Activated naive CD8-positive, alpha-beta T cell treated with anti-CD3 and anti-CD28 coated beads for 36 hours (primary cell): ENCODE results near the gene SPTA1. TPM values are rescaled to one million over a fixed set of nuclear protein-coding genes. Genes with fewer than 3 reads are reported as not detected.
A peak's percentile ranks its signal among the peaks of the same experiment; 100 is the strongest.
"Not testable (repeated sequence)": the region's sequence is repeated elsewhere in the genome, so short reads cannot be mapped to it uniquely, and the experiment has no call there.

Experiments used
- DNase-seq: peaks from one replicate; pipeline ENCODE4 v3.0.0; 2021
- H3K27ac Mint-ChIP-seq: one replicate; pipeline ENCODE4 v1.8.0; 2022; ENCODE audit warnings: mild to moderate bottlenecking, moderate library complexity, mixed read lengths
- H3K27me3 Mint-ChIP-seq: one replicate; pipeline ENCODE4 v1.8.0; 2022; ENCODE audit warnings: mild to moderate bottlenecking, mixed read lengths
- H3K36me3 Mint-ChIP-seq: one replicate; pipeline ENCODE4 v1.8.0; 2021; ENCODE audit warnings: mild to moderate bottlenecking, mixed read lengths
- H3K4me1 Mint-ChIP-seq: one replicate; pipeline ENCODE4 v1.8.0; 2021; ENCODE audit warnings: mixed read lengths
- H3K4me3 Mint-ChIP-seq: one replicate; pipeline ENCODE4 v1.8.0; 2022; ENCODE audit warnings: mild to moderate bottlenecking, moderate library complexity, mixed read lengths
- H3K9me3 Mint-ChIP-seq: one replicate; pipeline ENCODE4 v1.8.0; 2022; ENCODE audit warnings: mixed read lengths
- total RNA-seq, 2 experiments: library from RNA; stranded (reverse); gene quantifications; one replicate each; pipeline ENCODE4 v1.2.3, GENCODE V29; 2021

Gene SPTA1
- total RNA-seq, 2 experiments from 2014 or later: not detected

GRCh38 chr1:158694596-158694995 is 8.1 kb upstream of the SPTA1 start:
- Mint-ChIP-seq H3K4me1 (no peaks in the 10 kb centered on the region), H3K9me3 (peaks cover 1% of the 10 kb centered on the region), H3K27me3 (peaks cover 5% of the 10 kb centered on the region), H3K4me3 (no peak overlapping the region), H3K36me3 (no peaks in the 10 kb centered on the region), H3K27ac (no peak overlapping the region)
- DNase-seq: no peak

GRCh38 chr1:158692356-158692755 is 5.8 kb upstream of the SPTA1 start:
- Mint-ChIP-seq H3K4me3 (no peak overlapping the region), H3K4me1 (no peaks in the 10 kb centered on the region), H3K36me3 (no peaks in the 10 kb centered on the region), H3K9me3 (peaks cover 1% of the 10 kb centered on the region), H3K27me3 (peaks cover 6% of the 10 kb centered on the region), H3K27ac (no peak overlapping the region)
- DNase-seq: no peak

- peaks cover 9% of the 10 kb centered on the region for H3K27me3 Mint-ChIP-seq
- no peaks in the 10 kb centered on the region for H3K36me3 Mint-ChIP-seq
- H3K9me3 Mint-ChIP-seq: peaks cover 1% of the 10 kb centered on the region
- no peaks in the 10 kb centered on the region for H3K4me1 Mint-ChIP-seq
- no peak for DNase-seq
- H3K27ac Mint-ChIP-seq: no peak overlapping the region
- no peak overlapping the region for H3K4me3 Mint-ChIP-seq
Observed at GRCh38 chr1:158691907-158692306, 5.4 kb upstream of the SPTA1 start.

DNA sequence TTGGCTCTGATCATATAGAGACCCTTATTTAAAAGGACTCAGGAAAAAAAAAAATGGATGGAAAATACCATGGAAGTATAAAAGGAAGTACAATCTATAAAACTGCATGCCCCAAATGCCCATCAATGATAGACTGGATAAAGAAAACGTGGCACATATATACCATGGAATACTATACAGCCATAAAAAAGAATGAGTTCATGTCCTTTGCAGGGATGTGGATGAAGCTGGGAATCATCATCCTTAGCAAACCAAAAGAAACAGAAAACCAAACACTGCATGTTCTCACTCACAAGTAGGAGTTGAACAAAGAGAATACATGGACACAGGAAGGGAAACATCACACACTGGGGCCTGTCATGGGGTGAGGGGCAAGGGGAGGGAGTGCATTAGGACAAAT is 4.6 kb upstream of the SPTA1 start:
- H3K4me3 Mint-ChIP-seq, H3K9me3 Mint-ChIP-seq, H3K27me3 Mint-ChIP-seq, H3K4me1 Mint-ChIP-seq, H3K36me3 Mint-ChIP-seq, DNase-seq, H3K27ac Mint-ChIP-seq: not testable (repeated sequence)

DNA sequence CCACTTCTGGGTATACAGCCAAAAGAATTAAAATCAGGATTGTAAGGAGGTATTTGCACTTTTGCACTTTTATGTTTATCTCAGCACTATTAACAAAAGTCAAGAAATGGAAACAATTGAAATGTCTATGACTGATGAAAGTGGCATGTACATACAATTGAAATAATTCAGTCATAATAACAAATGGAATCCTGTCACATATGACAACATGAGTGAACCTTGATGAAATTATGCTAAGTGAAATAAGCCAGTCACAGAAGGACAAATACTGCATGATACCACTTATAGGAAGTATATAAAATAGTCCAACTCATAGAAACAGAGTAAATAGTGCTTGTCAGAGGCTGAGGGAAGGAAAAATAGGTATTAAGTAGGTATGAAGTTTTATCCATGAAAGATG is 3.4 kb upstream of the SPTA1 start:
- no peak for DNase-seq
- no peak overlapping the region for H3K27ac Mint-ChIP-seq
- no peaks in the 10 kb centered on the region for H3K36me3 Mint-ChIP-seq
- no peaks in the 10 kb centered on the region for H3K4me1 Mint-ChIP-seq
- H3K4me3 Mint-ChIP-seq: no peak overlapping the region
- H3K9me3 Mint-ChIP-seq: peaks cover 1% of the 10 kb centered on the region
- H3K27me3 Mint-ChIP-seq: peaks cover 8% of the 10 kb centered on the region

- Mint-ChIP-seq H3K4me1 (no peaks in the 10 kb centered on the region), H3K36me3 (no peaks in the 10 kb centered on the region), H3K27me3 (peaks cover 8% of the 10 kb centered on the region), H3K27ac (no peak overlapping the region), H3K4me3 (no peak overlapping the region), H3K9me3 (peaks cover 1% of the 10 kb centered on the region)
- DNase-seq: no peak
Observed at GRCh38 chr1:158689110-158689509, 2.6 kb upstream of the SPTA1 start.

DNA sequence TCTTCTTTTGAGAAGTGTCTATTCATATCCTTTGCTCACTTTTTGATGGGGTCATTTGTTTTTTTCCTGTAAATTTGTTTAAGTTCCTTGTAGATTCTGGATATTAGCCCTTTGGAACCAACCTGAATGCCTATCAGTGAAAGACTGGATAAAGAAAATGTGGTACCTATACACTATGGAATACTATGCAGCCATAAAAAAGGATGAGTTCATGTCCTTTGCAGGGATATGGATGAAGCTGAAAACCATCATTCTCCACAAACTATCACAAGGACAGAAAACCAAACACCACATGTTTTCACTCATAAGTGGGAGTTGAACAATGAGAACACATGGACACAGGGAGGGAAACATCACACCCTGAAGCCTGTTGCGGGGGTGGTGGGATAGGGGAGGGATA is 1.8 kb upstream of the SPTA1 start:
- not testable (repeated sequence) for DNase-seq, H3K9me3 Mint-ChIP-seq

GRCh38 chr1:158687037-158687436 is 522 bp upstream of the SPTA1 start:
- DNase-seq: no peak
- Mint-ChIP-seq H3K4me1 (no peaks in the 10 kb centered on the region), H3K36me3 (no peaks in the 10 kb centered on the region), H3K4me3 (no peak overlapping the region), H3K9me3 (peaks cover 1% of the 10 kb centered on the region), H3K27ac (no peak overlapping the region), H3K27me3 (peaks cover 12% of the 10 kb centered on the region)

More for the DNA sequence above, 1.8 kb upstream of the SPTA1 start:
- not testable (repeated sequence) for H3K27ac Mint-ChIP-seq, H3K4me3 Mint-ChIP-seq, H3K4me1 Mint-ChIP-seq, H3K36me3 Mint-ChIP-seq
- H3K27me3 Mint-ChIP-seq: peaks cover 12% of the 10 kb centered on the region

- Mint-ChIP-seq H3K9me3 (no peaks in the 10 kb centered on the region), H3K27ac (no peak overlapping the region), H3K27me3 (peaks cover 18% of the 10 kb centered on the region), H3K4me3 (no peak overlapping the region), H3K36me3 (no peaks in the 10 kb centered on the region), H3K4me1 (no peaks in the 10 kb centered on the region)
- DNase-seq: no peak
Observed at GRCh38 chr1:158685085-158685484, 1.4 kb downstream of the SPTA1 start.

DNA sequence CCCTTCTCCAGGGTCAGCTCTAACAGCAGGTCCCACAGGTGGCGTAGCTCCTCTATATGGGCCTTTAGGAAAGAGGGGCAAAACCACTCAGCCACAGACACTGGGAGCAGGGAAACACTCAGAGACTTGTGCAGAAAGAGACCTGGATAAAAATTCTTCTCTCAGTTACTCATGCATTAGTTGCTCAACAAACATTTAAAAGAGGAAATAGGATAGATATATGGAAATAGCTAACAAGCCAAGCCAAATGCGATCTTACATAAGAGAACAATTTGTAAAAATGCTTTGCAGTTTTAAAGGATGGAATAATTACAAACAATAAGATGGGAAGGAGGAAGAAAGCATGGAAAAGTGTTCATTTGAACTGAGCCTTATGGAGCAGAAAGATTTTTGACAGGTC is 4.9 kb downstream of the SPTA1 start:
- Mint-ChIP-seq H3K27ac (no peak overlapping the region), H3K36me3 (no peaks in the 10 kb centered on the region), H3K9me3 (no peaks in the 10 kb centered on the region), H3K27me3 (peaks cover 20% of the 10 kb centered on the region), H3K4me3 (no peak overlapping the region), H3K4me1 (no peaks in the 10 kb centered on the region)
- no peak for DNase-seq

GRCh38 chr1:158679289-158679688 is 7.2 kb downstream of the SPTA1 start:
- H3K27ac Mint-ChIP-seq: no peak overlapping the region

DNA sequence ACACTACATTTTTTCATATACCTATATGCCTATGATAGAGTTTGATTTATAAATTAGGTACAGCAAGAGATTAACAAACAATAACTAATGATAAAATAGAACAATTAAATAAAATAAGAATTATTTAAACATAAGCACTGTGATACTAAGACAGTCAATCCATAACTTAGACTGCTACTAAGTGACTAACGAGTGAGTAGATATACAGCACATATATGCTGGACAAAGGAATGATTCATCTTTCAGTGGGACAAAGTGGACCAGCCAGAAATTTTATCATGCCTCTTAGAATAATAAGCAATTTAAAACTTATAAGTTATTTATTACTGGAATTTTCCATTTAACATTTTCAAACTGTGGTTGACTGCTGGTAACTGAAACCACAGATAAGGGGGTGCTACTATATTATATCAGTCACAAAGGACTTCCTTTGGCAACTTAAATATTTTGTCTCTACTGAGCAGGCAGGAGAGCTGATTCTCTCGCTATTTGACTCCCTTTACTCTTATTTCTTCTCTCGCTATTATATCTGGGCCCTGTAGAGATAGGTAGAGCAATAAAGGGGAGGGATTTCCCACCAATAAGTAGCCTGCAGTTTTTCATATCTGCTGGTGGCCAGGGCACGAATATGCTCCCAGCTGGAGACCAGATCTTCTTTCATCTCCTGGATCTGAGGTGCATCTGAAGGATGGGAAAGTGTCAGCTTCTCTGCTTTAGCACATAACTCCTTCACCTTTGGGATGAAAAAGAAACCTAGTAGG is 10.8 kb downstream of the SPTA1 start:
- Mint-ChIP-seq H3K36me3 (no peaks in the 10 kb centered on the region), H3K4me1 (peaks cover 2% of the 10 kb centered on the region), H3K9me3 (no peaks in the 10 kb centered on the region), H3K4me3 (no peak overlapping the region), H3K27ac (peak overlapping the region; percentile 16), H3K27me3 (peaks cover 6% of the 10 kb centered on the region)
- DNase-seq: no peak

More at GRCh38 chr1:158679289-158679688, 7.2 kb downstream of the SPTA1 start:
- DNase-seq: no peak
- no peaks in the 10 kb centered on the region for H3K9me3 Mint-ChIP-seq
- no peaks in the 10 kb centered on the region for H3K36me3 Mint-ChIP-seq
- H3K4me1 Mint-ChIP-seq: peaks cover 2% of the 10 kb centered on the region
- H3K4me3 Mint-ChIP-seq: no peak overlapping the region
- H3K27me3 Mint-ChIP-seq: peaks cover 16% of the 10 kb centered on the region

- H3K27ac Mint-ChIP-seq: no peak overlapping the region
- H3K9me3 Mint-ChIP-seq: no peaks in the 10 kb centered on the region
- peaks cover 6% of the 10 kb centered on the region for H3K27me3 Mint-ChIP-seq
- DNase-seq: no peak
- no peak overlapping the region for H3K4me3 Mint-ChIP-seq
- no peaks in the 10 kb centered on the region for H3K36me3 Mint-ChIP-seq
- peaks cover 2% of the 10 kb centered on the region for H3K4me1 Mint-ChIP-seq
Observed at GRCh38 chr1:158674302-158674701, 12.2 kb downstream of the SPTA1 start.

DNA sequence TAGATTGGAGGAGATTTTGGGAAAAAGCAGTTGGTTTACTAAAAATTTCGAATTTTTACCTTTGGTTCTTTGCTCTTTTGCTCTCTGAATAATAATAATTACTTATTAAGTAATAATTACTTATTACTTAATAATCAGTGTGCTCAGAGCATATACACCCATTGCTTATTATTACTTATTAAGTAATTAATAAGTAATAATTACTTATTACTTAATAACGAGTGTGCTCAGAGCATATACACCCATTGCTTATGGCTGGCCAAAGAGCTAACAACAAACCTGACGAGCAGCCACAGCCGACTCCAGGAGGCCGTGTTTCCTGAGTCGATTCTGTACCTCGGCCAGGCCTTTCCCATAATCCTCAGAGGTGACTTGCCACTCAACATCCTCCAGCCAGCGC is 20.5 kb downstream of the SPTA1 start:
- Mint-ChIP-seq H3K27me3 (peaks cover 4% of the 10 kb centered on the region), H3K4me1 (no peaks in the 10 kb centered on the region), H3K9me3 (no peaks in the 10 kb centered on the region), H3K36me3 (no peaks in the 10 kb centered on the region), H3K27ac (no peak overlapping the region), H3K4me3 (no peak overlapping the region)
- no peak for DNase-seq

DNA sequence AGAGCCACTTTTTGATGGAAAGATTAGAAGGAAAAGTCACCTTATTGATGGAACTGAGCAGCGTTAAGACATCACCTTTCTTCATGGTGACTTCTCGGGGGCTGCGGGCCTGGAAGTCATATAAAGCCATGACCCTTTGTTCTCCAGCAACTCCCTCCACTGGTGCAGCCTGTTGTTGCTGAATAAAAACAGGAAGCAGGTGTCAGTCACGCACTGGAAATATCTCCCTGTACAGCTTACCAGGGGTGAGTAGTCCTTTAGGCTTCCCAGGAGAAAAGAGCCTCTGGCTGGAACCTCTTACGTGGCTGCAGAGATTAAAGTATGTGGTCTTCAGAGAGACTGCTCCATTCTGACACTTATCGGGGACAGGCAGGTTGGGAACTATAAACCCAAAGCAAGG is 31.9 kb downstream of the SPTA1 start:
- Mint-ChIP-seq H3K9me3 (no peaks in the 10 kb centered on the region), H3K36me3 (no peaks in the 10 kb centered on the region), H3K4me3 (no peak overlapping the region), H3K27ac (no peak overlapping the region), H3K4me1 (peaks cover 2% of the 10 kb centered on the region), H3K27me3 (peaks cover 10% of the 10 kb centered on the region)
- no peak for DNase-seq

DNA sequence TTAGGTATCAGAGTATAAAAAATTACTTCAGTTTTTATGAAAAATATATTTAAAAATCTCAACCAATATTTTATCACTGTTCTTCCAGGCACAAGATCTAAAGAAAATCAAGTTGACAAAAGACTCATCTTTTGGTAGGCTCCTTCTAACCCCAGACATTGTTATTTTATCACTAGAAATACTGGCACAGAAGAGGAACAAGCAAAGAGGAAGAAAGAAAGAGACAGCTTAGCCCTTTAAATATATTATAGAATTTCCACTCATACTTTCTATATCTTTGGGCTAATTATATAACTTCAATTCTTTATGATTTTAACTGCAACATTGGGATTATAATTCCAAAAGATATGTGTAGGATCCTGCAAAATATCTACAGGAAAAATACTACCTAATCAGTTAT is 32.4 kb downstream of the SPTA1 start:
- no peak for DNase-seq
- Mint-ChIP-seq H3K27me3 (peaks cover 10% of the 10 kb centered on the region), H3K36me3 (no peaks in the 10 kb centered on the region), H3K9me3 (no peaks in the 10 kb centered on the region), H3K4me1 (peaks cover 2% of the 10 kb centered on the region), H3K27ac (no peak overlapping the region), H3K4me3 (no peak overlapping the region)
